HAP-1 (cell line): ENCODE results near the gene CD63.
A peak's percentile ranks its signal among the peaks of the same experiment; 100 is the strongest.

Experiments
- DNase-seq, 2 experiments: peaks; one replicate each; pipeline ENCODE4 v3.0.0-alpha.2; 2016 to 2020; ENCODE audit warnings: low spot score in 2 of 2
- H3K27me3 ChIP-seq: fragments of 250-450 bp; sonication (Bioruptor Pico); 2 replicates; pipeline ENCODE4 v1.5.1; 2020; ENCODE audit warnings: low read depth, mild to moderate bottlenecking, moderate library complexity
- H3K36me3 ChIP-seq: fragments of 250-450 bp; sonication (Bioruptor Pico); replicated peaks from 2 replicates; pipeline ENCODE4 v1.5.1; 2020; ENCODE audit warnings: mild to moderate bottlenecking
- H3K4me1 ChIP-seq: fragments of 250-450 bp; sonication (Bioruptor Pico); 2 replicates; pipeline ENCODE4 v1.5.1; 2020; ENCODE audit warnings: mild to moderate bottlenecking
- H3K4me3 ChIP-seq: fragments of 250-450 bp; sonication (Bioruptor Pico); 2 replicates; pipeline ENCODE4 v1.5.1; 2020; ENCODE audit warnings: mild to moderate bottlenecking, moderate library complexity
- H3K9me3 ChIP-seq: fragments of 250-450 bp; sonication (Bioruptor Pico); 2 replicates; pipeline ENCODE4 v1.5.1; 2020; ENCODE audit warnings: mild to moderate bottlenecking, moderate library complexity
- in situ Hi-C: fragments of 300-500 bp; cut with MboI; formaldehyde crosslinking; loops from 3 replicates; pipeline ENCODE4 v1.14.3; 2020; ENCODE audit warnings: low sequenced_read_pairs, inconsistent platforms, mixed read lengths

CD63 gene

DNA sequence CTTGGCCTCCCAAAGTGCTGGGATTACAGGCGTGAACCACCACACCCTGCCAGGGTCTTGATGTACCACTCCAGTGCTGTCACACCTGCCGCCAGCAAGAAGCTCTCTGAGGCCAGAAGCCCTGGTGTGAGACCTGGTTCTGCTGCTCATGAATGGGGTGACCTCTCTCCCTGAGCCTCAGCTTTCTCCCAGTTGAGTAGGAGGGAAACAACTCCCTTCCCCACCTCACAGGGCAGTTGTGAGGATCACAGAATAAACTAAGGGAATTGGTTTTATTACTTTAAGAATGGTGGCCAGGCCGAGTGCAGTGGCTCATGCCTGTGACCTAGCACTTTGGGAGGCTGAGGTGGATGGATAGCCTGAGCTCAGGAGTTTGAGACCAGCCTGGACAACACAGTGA is 5.8 kb upstream of the CD63 start:
- H3K36me3 ChIP-seq: no peaks in the 10 kb centered on the region
- H3K27me3 ChIP-seq: no peaks in the 10 kb centered on the region
- peaks cover 16% of the 10 kb centered on the region for H3K4me1 ChIP-seq
- in situ Hi-C loops: loop anchor here (10.0 kb wide), 1 partner anchor 380 kb away; the partner anchor contains the start of genes RPL41 and ZC3H10
- no peak for DNase-seq
- no peak overlapping the region for H3K4me3 ChIP-seq
- H3K9me3 ChIP-seq: no peaks in the 10 kb centered on the region

GRCh38 chr12:55733858-55734257 is 5.0 kb upstream of the CD63 start:
- Histone ChIP-seq H3K9me3 (no peaks in the 10 kb centered on the region), H3K4me1 (peaks cover 18% of the 10 kb centered on the region), H3K4me3 (no peak overlapping the region), H3K27me3 (no peaks in the 10 kb centered on the region), H3K36me3 (no peaks in the 10 kb centered on the region)
- DNase-seq: no peak
- in situ Hi-C loops: loop anchor here (10.0 kb wide), 1 partner anchor 381 kb away; the partner anchor contains the start of genes RPL41 and ZC3H10

GRCh38 chr12:55733021-55733555 is 4.3 kb upstream of the CD63 start:
- H3K9me3 ChIP-seq: no peaks in the 10 kb centered on the region
- no peak for DNase-seq
- in situ Hi-C loops: loop anchor here (10.0 kb wide), 1 partner anchor 382 kb away; the partner anchor contains the start of genes RPL41 and ZC3H10
- H3K27me3 ChIP-seq: no peaks in the 10 kb centered on the region
- H3K4me1 ChIP-seq: peaks cover 18% of the 10 kb centered on the region
- no peak overlapping the region for H3K4me3 ChIP-seq
- no peaks in the 10 kb centered on the region for H3K36me3 ChIP-seq

GRCh38 chr12:55732288-55732687 is 3.5 kb upstream of the CD63 start:
- peaks cover 12% of the 10 kb centered on the region for H3K4me1 ChIP-seq
- H3K4me3 ChIP-seq: no peak overlapping the region
- H3K9me3 ChIP-seq: no peaks in the 10 kb centered on the region
- peaks cover 1% of the 10 kb centered on the region; the same call in 1 of the 2 replicates for H3K36me3 ChIP-seq
- H3K27me3 ChIP-seq: no peaks in the 10 kb centered on the region
- DNase-seq: no peak
- in situ Hi-C loops: loop anchor here (10.0 kb wide), 1 partner anchor 383 kb away; the partner anchor contains the start of genes RPL41 and ZC3H10

DNA sequence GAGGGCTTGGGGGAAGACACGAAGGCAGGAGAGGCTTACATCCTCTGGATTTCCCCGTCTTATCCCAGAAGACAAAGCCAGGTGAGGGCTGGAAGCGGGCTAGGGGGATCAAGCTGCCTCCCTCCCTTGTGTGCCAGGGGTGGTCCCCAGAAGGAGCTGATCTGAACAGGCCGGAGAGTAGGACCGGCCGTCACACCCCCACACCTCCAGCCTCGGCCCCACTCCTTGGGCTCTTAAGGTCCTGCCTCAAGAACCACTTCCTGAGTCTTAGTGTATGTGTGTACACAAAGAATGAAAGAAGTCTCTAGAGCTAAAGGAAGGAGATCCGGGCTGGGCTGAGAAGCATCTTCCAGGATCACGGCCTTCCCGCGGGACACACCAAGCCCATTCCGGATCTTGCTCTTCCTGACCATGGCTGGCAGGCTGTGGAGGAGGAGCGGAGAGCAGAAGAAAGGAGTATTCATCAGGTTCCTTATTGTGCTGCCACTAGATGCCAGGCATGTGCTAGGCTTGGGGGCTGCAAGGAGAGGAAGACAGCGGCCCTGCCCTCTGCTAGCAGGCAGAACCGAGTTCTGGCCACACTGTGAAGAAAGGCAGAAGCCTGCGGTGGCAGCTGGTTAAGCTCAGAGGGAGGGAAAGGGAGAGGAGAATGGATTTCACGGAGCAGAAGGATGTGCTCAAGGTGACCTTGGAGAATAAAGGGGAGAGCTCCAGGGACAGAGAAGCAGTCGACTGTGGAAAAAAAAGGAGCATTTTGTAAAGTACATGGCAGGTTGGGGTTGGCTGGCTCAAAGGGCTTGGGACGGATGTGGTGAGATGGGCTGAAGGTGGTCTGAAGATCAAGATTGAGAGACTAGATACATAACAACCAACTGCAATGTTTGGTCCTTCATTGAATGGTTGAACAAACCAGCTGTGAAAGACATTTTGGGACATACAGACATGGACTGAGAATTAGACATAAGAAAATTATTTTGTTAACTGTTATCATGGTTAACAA is 1.3 kb upstream of the CD63 start:
- no peaks in the 10 kb centered on the region for H3K27me3 ChIP-seq
- H3K36me3 ChIP-seq: peaks cover 19% of the 10 kb centered on the region
- no peaks in the 10 kb centered on the region for H3K9me3 ChIP-seq
- H3K4me1 ChIP-seq: peaks cover 11% of the 10 kb centered on the region
- DNase-seq: peak; percentile 30 to 48
- in situ Hi-C loops: loop anchor here (10.0 kb wide), 1 partner anchor 385 kb away; the partner anchor contains the start of genes RPL41 and ZC3H10
- peak overlapping the region; percentile 58 for H3K4me3 ChIP-seq

GRCh38 chr12:55728186-55728938 is 447 bp downstream of the CD63 start:
- H3K27me3 ChIP-seq: no peaks in the 10 kb centered on the region
- H3K4me3 ChIP-seq: peak overlapping the region; percentile 58
- in situ Hi-C loops: no loop called here
- H3K4me1 ChIP-seq: peaks cover 11% of the 10 kb centered on the region
- H3K36me3 ChIP-seq: peaks cover 37% of the 10 kb centered on the region
- H3K9me3 ChIP-seq: no peaks in the 10 kb centered on the region
- peak in 1 of 2 experiments; percentile 78 for DNase-seq

GRCh38 chr12:55727643-55728185 is 1.1 kb downstream of the CD63 start:
- H3K4me1 ChIP-seq: peaks cover 11% of the 10 kb centered on the region
- H3K4me3 ChIP-seq: peak overlapping the region; percentile 58
- in situ Hi-C loops: no loop called here
- no peak for DNase-seq
- H3K27me3 ChIP-seq: no peaks in the 10 kb centered on the region
- peaks cover 39% of the 10 kb centered on the region for H3K36me3 ChIP-seq
- H3K9me3 ChIP-seq: no peaks in the 10 kb centered on the region

DNA sequence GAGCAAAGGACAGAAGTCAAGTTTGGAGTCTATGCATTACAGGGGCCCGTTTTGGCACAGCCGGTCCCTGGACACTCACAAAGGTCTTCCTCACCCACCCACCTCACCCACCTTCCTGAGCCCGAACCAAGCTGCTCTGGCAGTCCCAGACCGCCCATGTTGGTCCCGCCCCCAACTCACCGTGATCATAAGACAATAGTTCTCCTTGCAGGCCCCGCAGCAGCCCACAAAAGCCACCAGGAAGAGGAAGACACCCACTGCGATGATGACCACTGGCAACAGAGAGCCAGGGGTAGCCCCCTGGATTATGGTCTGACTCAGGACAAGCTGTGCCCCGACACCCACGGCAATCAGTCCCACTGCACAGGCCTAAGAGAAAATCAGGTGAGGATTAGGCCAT is 1.8 kb downstream of the CD63 start:
- in situ Hi-C loops: no loop called here
- H3K4me3 ChIP-seq: no peak overlapping the region; the same call in 1 of the 2 replicates
- DNase-seq: no peak
- H3K36me3 ChIP-seq: peaks cover 39% of the 10 kb centered on the region
- H3K4me1 ChIP-seq: peaks cover 11% of the 10 kb centered on the region
- H3K27me3 ChIP-seq: no peaks in the 10 kb centered on the region
- no peaks in the 10 kb centered on the region for H3K9me3 ChIP-seq

GRCh38 chr12:55725556-55725955 is 3.3 kb downstream of the CD63 start:
- peaks cover 11% of the 10 kb centered on the region for H3K4me1 ChIP-seq
- no peaks in the 10 kb centered on the region for H3K27me3 ChIP-seq
- in situ Hi-C loops: no loop called here
- no peak overlapping the region for H3K4me3 ChIP-seq
- H3K9me3 ChIP-seq: no peaks in the 10 kb centered on the region
- DNase-seq: no peak
- peaks cover 39% of the 10 kb centered on the region for H3K36me3 ChIP-seq

DNA sequence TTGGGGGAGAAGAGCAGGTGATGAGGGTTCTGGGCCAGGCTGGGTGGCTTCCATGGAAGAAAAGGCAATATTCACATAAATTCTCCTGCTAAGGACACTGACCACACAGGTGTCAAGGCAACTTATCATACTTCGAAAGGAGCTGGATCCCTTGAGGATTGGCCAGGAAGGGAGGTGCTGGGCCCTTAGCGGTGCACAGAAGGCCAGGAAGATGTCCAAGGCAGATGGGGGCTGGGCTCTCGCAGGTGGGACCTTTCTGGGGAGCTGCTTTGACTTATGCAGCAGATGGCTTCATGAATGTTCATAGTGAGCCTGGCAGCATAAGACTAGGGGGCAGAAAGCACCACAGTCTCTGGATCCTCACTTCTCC is 3.9 kb downstream of the CD63 start:
- no peaks in the 10 kb centered on the region for H3K27me3 ChIP-seq
- H3K36me3 ChIP-seq: peaks cover 39% of the 10 kb centered on the region
- H3K4me3 ChIP-seq: no peak overlapping the region
- H3K4me1 ChIP-seq: peaks cover 8% of the 10 kb centered on the region
- in situ Hi-C loops: no loop called here
- no peaks in the 10 kb centered on the region for H3K9me3 ChIP-seq
- DNase-seq: no peak

- Histone ChIP-seq H3K9me3 (no peaks in the 10 kb centered on the region), H3K36me3 (peaks cover 39% of the 10 kb centered on the region), H3K4me3 (no peak overlapping the region), H3K27me3 (no peaks in the 10 kb centered on the region), H3K4me1 (peaks cover 5% of the 10 kb centered on the region)
- in situ Hi-C loops: no loop called here
- DNase-seq: peak; percentile 60 to 81
Observed at GRCh38 chr12:55724226-55724939, 4.4 kb downstream of the CD63 start.

DNA sequence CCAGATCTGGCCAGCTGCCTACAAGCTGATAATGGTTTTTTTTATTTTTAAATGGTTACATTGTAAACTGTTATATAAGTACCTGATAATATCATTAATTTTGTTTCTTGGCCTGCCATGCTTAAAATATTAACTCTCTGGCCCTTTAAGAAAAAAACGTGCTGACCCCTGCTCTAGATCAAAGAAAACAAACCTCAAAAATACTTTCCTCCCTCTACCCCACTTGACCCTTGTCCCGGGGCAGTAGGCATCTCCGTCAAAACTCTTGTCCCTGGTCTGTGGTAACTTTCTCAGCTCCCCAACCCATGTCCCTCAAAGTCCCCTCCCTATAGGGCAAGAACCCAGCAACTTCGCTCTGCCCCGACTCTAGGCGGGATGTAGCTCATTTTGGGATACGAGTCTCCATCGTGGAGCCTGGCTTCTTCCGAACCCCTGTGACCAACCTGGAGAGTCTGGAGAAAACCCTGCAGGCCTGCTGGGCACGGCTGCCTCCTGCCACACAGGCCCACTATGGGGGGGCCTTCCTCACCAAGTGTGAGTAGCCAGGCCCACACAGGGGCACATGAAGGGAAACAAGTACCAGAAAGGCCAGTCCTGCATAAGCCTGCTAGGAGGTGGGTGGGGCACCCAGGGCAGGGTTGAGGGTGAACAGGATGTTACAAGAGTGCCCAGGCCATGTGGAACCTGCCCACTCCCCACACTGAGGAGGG is 5.1 kb downstream of the CD63 start:
- Histone ChIP-seq H3K36me3 (peaks cover 39% of the 10 kb centered on the region), H3K4me1 (peaks cover 3% of the 10 kb centered on the region; the same call in 1 of the 2 replicates), H3K4me3 (no peak overlapping the region), H3K9me3 (no peaks in the 10 kb centered on the region), H3K27me3 (no peaks in the 10 kb centered on the region)
- in situ Hi-C loops: no loop called here
- DNase-seq: no peak
